ENCODE results near the gene RBM28. TPM values are rescaled to one million over a fixed set of nuclear protein-coding genes. Genes with fewer than 3 reads are reported as not detected.
A peak's percentile ranks its signal among the peaks of the same experiment; 100 is the strongest.

RBM28 gene
- total RNA-seq, 4 donors from 2014 or later, result 14.4 to 226 (median 44.0) TPM

DNA sequence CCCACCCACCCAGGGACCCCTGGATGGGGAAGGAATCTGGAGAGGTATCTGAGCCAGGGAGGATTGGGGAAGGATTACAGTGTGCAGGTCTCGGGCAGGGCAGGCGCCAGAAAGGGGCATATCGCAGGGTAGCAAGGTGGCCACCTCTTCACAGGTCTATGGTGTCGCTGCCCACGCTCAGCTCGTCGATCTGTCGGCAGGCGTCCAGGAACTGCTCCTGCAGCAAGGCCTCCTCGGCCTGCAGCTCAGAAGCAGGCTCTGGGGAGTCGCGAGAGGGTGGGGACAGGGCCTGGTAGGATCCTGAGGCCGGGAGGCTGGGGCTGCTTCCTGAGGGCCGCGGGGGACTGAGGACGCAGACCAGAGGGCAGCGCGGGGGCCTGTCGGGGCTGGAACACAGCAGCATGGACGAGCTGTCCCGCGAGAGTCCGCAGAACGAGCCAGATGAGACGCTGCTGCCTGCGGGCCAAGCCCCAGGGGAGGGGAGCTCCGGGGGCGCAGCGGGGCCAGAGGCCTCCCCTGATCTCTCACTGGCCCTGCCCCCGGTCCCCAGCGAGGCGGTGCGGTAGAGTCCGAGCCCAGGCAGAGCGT is 7.1 kb upstream of the RBM28 start:
- Histone ChIP-seq H3K4me3 (no peak overlapping the region), H3K27me3 (peaks cover 3 to 8% of the 10 kb centered on the region in 2 donors), H3K27ac (no peak overlapping the region), H3K36me3 (no peaks in the 10 kb centered on the region), H3K4me1 (peaks cover 0 to 7% of the 10 kb centered on the region in 2 donors), H3K9me3 (no peaks in the 10 kb centered on the region)
- TF ChIP-seq, protein P1, sequence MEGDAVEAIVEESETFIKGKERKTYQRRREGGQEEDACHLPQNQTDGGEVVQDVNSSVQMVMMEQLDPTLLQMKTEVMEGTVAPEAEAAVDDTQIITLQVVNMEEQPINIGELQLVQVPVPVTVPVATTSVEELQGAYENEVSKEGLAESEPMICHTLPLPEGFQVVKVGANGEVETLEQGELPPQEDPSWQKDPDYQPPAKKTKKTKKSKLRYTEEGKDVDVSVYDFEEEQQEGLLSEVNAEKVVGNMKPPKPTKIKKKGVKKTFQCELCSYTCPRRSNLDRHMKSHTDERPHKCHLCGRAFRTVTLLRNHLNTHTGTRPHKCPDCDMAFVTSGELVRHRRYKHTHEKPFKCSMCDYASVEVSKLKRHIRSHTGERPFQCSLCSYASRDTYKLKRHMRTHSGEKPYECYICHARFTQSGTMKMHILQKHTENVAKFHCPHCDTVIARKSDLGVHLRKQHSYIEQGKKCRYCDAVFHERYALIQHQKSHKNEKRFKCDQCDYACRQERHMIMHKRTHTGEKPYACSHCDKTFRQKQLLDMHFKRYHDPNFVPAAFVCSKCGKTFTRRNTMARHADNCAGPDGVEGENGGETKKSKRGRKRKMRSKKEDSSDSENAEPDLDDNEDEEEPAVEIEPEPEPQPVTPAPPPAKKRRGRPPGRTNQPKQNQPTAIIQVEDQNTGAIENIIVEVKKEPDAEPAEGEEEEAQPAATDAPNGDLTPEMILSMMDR (IDR thresholded peaks at IDR 0.05), result no peak
- TF ChIP-seq POLR2A (IDR thresholded peaks at IDR 0.05), result no peak
- DNase-seq, result no peak
- intact Hi-C loops (cut with DNase I; ENCODE audit: low total_unique reads), result no loop called here

DNA sequence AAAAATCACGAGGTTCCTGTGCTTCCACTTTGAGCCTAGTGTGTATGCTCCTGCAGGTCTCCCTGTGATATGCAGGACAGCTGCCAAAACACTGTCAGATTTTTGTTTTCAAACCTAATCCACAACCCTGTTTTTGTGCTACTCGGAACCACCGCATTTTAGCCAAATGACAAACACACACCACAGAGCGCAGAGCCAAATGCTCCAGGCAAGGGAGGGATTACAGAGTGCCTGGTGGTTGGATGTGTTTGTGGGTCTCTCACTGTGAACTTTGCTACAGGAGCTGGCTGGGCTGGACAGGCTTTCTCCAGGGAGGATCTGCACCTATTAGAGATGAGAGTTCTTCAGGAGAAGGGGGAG is 5.7 kb upstream of the RBM28 start:
- no peak overlapping the region for H3K4me3 ChIP-seq
- H3K36me3 ChIP-seq, result no peaks in the 10 kb centered on the region
- no peaks in the 10 kb centered on the region for H3K9me3 ChIP-seq
- intact Hi-C loops (cut with DNase I; ENCODE audit: low total_unique reads), result no loop called here
- H3K4me1 ChIP-seq, result peaks cover 0 to 7% of the 10 kb centered on the region in 2 donors
- no peak for DNase-seq
- peaks cover 3 to 8% of the 10 kb centered on the region in 2 donors for H3K27me3 ChIP-seq
- H3K27ac ChIP-seq, result no peak overlapping the region
- TF ChIP-seq POLR2A (IDR thresholded peaks at IDR 0.05), result no peak
- TF ChIP-seq, protein P1 (IDR thresholded peaks at IDR 0.05), result no peak

DNA sequence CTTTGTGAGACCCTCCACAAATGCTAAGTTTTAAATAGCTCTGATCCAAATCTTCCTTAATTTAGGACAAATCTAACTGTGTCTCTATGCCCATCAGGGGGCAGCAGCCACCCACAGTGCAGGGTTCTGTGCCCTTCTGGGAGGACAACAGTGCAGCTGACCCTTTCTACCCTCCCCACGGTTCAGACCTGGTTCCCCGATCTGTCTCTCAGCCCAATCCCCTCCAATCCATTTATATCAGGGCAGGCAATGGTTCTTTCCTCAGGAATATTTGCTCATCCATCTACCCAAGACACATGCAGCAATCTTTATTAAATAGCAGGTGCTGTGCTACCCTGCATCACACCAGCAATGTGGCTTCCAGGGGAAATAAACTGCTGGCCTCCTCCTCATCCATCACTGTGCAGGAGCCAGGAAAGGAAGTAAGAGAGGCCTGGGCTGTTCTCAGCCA is 4.0 kb upstream of the RBM28 start:
- Histone ChIP-seq H3K4me3 (no peak overlapping the region), H3K9me3 (no peaks in the 10 kb centered on the region), H3K27me3 (peaks cover 0 to 3% of the 10 kb centered on the region in 2 donors), H3K4me1 (peaks cover 0 to 7% of the 10 kb centered on the region in 2 donors), H3K36me3 (no peaks in the 10 kb centered on the region), H3K27ac (no peak overlapping the region)
- TF ChIP-seq, protein P1 (IDR thresholded peaks at IDR 0.05), result peak in 3 of 4 experiments; percentile 26 to 55 (median 41)
- TF ChIP-seq POLR2A (IDR thresholded peaks at IDR 0.05), result no peak
- intact Hi-C loops (cut with DNase I; ENCODE audit: low total_unique reads), result no loop called here
- DNase-seq, result peak in 1 of 2 donors; percentile 26

- Histone ChIP-seq H3K27ac (no peak overlapping the region), H3K9me3 (no peaks in the 10 kb centered on the region), H3K4me1 (peaks cover 0 to 10% of the 10 kb centered on the region in 2 donors), H3K36me3 (no peaks in the 10 kb centered on the region), H3K27me3 (no peaks in the 10 kb centered on the region), H3K4me3 (no peak overlapping the region)
- no peak for DNase-seq
- intact Hi-C loops (cut with DNase I; ENCODE audit: low total_unique reads), result no loop called here
- TF ChIP-seq, protein P1 (IDR thresholded peaks at IDR 0.05), result no peak
- no peak for TF ChIP-seq POLR2A (IDR thresholded peaks at IDR 0.05)
Measured at GRCh38 chr7:128344431-128344774, 695 bp upstream of the RBM28 start.

- intact Hi-C loops (cut with DNase I; ENCODE audit: low total_unique reads), result no loop called here
- Histone ChIP-seq H3K27me3 (no peaks in the 10 kb centered on the region), H3K27ac (no peak overlapping the region), H3K4me3 (no peak overlapping the region), H3K4me1 (peaks cover 0 to 10% of the 10 kb centered on the region in 2 donors), H3K9me3 (no peaks in the 10 kb centered on the region), H3K36me3 (no peaks in the 10 kb centered on the region)
- DNase-seq, result no peak
- TF ChIP-seq, protein P1 (IDR thresholded peaks at IDR 0.05), result no peak
- TF ChIP-seq POLR2A (IDR thresholded peaks at IDR 0.05), result no peak
Measured at GRCh38 chr7:128341733-128342132, 2.0 kb downstream of the RBM28 start.
